ENCODE results near the gene NPAS2. TPM values are rescaled to one million over a fixed set of nuclear protein-coding genes. Genes with fewer than 3 reads are reported as not detected.

The NPAS2 gene
- total RNA-seq, 1 experiment from 2014 or later, result 12.3 TPM

GRCh38 chr2:100987536-100987935 lies 167.6 kb downstream of the NPAS2 start:
- Mint-ChIP-seq H3K27ac (ENCODE audit: low read depth, unreplicated experiment) (no peak overlapping the region), H3K9me3 (ENCODE audit: unreplicated experiment) (no peaks in the 10 kb centered on the region), H3K36me3 (ENCODE audit: insufficient read depth, unreplicated experiment) (peaks cover 11% of the 10 kb centered on the region), H3K4me1 (ENCODE audit: insufficient read depth, unreplicated experiment) (no peaks in the 10 kb centered on the region), H3K4me3 (ENCODE audit: unreplicated experiment) (no peak overlapping the region), H3K27me3 (ENCODE audit: insufficient read depth, unreplicated experiment) (no peaks in the 10 kb centered on the region)
- POLR2A ChIA-PET, result interaction anchor here (0.6 to 0.9 kb wide), 4 partner anchors 111 to 260 kb away, joined by 3 to 5 read pairs (median 3); no protein-coding TSS in a partner anchor
- CTCF ChIA-PET, result interaction anchor here (1.0 to 7.5 kb wide), 3 partner anchors 257 to 378 kb away, joined by 4 to 109 read pairs (median 11); no protein-coding TSS in a partner anchor
- no peak for DNase-seq (ENCODE audit: unreplicated experiment)
- intact Hi-C loops (cut with micrococcal nuclease), result loop anchor here (5.0 kb wide), 1 partner anchor 85 kb away; no protein-coding TSS in a partner anchor
- BruUV-seq (replicated peaks), result no TSS peak
- no peak for TF ChIP-seq CTCF (IDR thresholded peaks at IDR 0.05; ENCODE audit: unreplicated experiment)

- no peaks in the 10 kb centered on the region for H3K9me3 Mint-ChIP-seq (ENCODE audit: unreplicated experiment)
- no TSS peak for BruUV-seq (replicated peaks)
- no peak overlapping the region for H3K27ac Mint-ChIP-seq (ENCODE audit: low read depth, unreplicated experiment)
- no peak for DNase-seq (ENCODE audit: unreplicated experiment)
- no peaks in the 10 kb centered on the region for H3K27me3 Mint-ChIP-seq (ENCODE audit: insufficient read depth, unreplicated experiment)
- TF ChIP-seq CTCF (IDR thresholded peaks at IDR 0.05; ENCODE audit: unreplicated experiment), result no peak
- ChIA-PET POLR2A (interaction anchor here (0.6 to 0.9 kb wide), 3 partner anchors 58 to 257 kb away, joined by 3 read pairs; no protein-coding TSS in a partner anchor), CTCF (interaction anchor here (1.0 to 7.5 kb wide), 3 partner anchors 258 to 379 kb away, joined by 4 to 109 read pairs (median 11); no protein-coding TSS in a partner anchor)
- peaks cover 11% of the 10 kb centered on the region for H3K36me3 Mint-ChIP-seq (ENCODE audit: insufficient read depth, unreplicated experiment)
- intact Hi-C loops (cut with micrococcal nuclease), result loop anchor here (5.0 kb wide), 1 partner anchor 86 kb away; no protein-coding TSS in a partner anchor
- H3K4me3 Mint-ChIP-seq (ENCODE audit: unreplicated experiment), result no peak overlapping the region
- no peaks in the 10 kb centered on the region for H3K4me1 Mint-ChIP-seq (ENCODE audit: insufficient read depth, unreplicated experiment)
Measured at GRCh38 chr2:100987974-100988373, 168.0 kb downstream of the NPAS2 start.

GRCh38 chr2:100988630-100989417 lies 168.9 kb downstream of the NPAS2 start:
- Mint-ChIP-seq H3K4me1 (ENCODE audit: insufficient read depth, unreplicated experiment) (no peaks in the 10 kb centered on the region), H3K27me3 (ENCODE audit: insufficient read depth, unreplicated experiment) (no peaks in the 10 kb centered on the region), H3K9me3 (ENCODE audit: unreplicated experiment) (no peaks in the 10 kb centered on the region), H3K4me3 (ENCODE audit: unreplicated experiment) (no peak overlapping the region), H3K36me3 (ENCODE audit: insufficient read depth, unreplicated experiment) (peaks cover 7% of the 10 kb centered on the region), H3K27ac (ENCODE audit: low read depth, unreplicated experiment) (no peak overlapping the region)
- intact Hi-C loops (cut with micrococcal nuclease), result loop anchor here (5.0 kb wide), 1 partner anchor 87 kb away; no protein-coding TSS in a partner anchor
- CTCF ChIA-PET, result interaction anchor here (0.6 to 7.5 kb wide), 3 partner anchors 58 to 384 kb away, joined by 3 to 109 read pairs (median 5); no protein-coding TSS in a partner anchor
- no peak for DNase-seq (ENCODE audit: unreplicated experiment)
- BruUV-seq (replicated peaks), result no TSS peak
- TF ChIP-seq CTCF (IDR thresholded peaks at IDR 0.05; ENCODE audit: unreplicated experiment), result no peak
- POLR2A ChIA-PET, result interaction anchor here (0.7 to 1.3 kb wide), 2 partner anchors 59 to 258 kb away, joined by 3 read pairs; no protein-coding TSS in a partner anchor

DNA sequence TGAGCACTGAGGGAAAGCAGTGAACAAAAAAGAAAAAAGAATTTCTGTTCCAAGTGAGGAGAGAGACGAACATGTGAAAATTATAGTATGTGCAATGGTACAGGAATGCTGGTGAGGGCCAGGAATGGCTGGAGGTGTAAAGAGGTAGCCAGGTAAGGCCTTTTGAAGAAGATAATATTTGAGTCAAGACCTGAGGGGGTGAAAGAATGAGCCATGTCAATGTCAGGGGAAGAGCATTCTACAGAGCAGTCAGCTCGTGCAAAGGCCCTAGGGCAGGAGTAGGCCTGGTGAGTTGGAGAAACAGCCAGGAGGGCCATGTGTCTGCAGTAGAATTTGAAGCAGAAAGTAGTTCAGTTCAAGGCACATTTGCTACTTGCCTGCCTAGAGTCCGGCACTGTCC lies 169.7 kb downstream of the NPAS2 start:
- POLR2A ChIA-PET, result interaction anchor here (1.3 to 2.0 kb wide), 2 partner anchors 12 to 259 kb away, joined by 3 to 5 read pairs; partner anchors contain the start of gene RPL31
- Mint-ChIP-seq H3K36me3 (ENCODE audit: insufficient read depth, unreplicated experiment) (peaks cover 10% of the 10 kb centered on the region), H3K4me3 (ENCODE audit: unreplicated experiment) (no peak overlapping the region), H3K27me3 (ENCODE audit: insufficient read depth, unreplicated experiment) (no peaks in the 10 kb centered on the region), H3K4me1 (ENCODE audit: insufficient read depth, unreplicated experiment) (no peaks in the 10 kb centered on the region), H3K27ac (ENCODE audit: low read depth, unreplicated experiment) (peak overlapping the region; percentile 5), H3K9me3 (ENCODE audit: unreplicated experiment) (no peaks in the 10 kb centered on the region)
- no peak for TF ChIP-seq CTCF (IDR thresholded peaks at IDR 0.05; ENCODE audit: unreplicated experiment)
- no TSS peak for BruUV-seq (replicated peaks)
- no peak for DNase-seq (ENCODE audit: unreplicated experiment)
- intact Hi-C loops (cut with micrococcal nuclease), result loop anchor here (5.0 kb wide), 1 partner anchor 87 kb away; no protein-coding TSS in a partner anchor
- CTCF ChIA-PET, result interaction anchor here (0.6 to 7.5 kb wide), 4 partner anchors 59 to 385 kb away, joined by 3 to 109 read pairs (median 5); no protein-coding TSS in a partner anchor

Measured in MCF 10A (cell line).